Measurements from ENCODE around the gene IGBP1.
"Not testable (repeated sequence)": the region's sequence is repeated elsewhere in the genome, so short reads cannot be mapped to it uniquely, and the experiment has no call there.

The IGBP1 gene

DNA sequence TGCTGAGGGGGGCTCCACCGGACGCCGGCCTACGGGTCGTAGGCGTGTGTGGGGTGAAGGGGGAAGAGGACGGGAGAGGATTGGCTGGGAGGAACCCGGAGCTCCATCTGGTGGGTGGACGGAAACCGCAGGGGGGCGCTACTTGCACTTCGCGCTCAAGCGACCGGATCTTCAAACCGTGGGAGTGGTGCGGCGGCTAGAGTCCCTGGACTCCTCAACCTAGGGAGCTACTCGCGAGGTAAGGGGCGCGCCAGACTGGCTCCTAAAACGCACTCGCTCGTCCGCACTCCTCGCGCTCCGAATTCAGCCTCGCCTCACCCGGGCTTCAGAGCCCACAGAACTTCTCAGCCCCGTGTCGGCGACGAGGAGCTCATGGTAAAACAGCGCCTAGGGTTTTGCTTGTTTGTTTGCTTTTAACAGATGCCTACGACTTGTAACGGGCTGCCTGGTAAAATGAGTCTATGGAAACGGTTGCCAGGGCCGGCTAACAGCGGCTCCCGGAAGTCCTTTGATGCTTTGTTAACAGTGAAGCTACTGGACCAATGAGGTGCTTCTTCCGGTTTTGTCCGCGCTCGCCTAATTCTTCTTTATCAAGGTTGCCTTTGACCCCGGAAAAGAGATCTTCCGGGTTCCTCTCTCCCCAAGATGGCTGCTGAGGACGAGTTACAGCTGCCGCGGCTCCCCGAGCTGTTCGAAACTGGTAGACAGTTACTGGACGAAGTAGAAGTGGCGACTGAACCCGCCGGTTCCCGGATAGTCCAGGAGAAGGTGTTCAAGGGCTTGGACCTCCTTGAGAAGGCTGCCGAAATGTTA is at the start of gene IGBP1:
IGBP1 (plus strand) TSS at position 145 of the 813 bp plus-strand sequence; CDS start at position 646, 501 bp downstream.
- DNase-seq (ENCODE audit: low spot score) = peak; percentile 82

DNA sequence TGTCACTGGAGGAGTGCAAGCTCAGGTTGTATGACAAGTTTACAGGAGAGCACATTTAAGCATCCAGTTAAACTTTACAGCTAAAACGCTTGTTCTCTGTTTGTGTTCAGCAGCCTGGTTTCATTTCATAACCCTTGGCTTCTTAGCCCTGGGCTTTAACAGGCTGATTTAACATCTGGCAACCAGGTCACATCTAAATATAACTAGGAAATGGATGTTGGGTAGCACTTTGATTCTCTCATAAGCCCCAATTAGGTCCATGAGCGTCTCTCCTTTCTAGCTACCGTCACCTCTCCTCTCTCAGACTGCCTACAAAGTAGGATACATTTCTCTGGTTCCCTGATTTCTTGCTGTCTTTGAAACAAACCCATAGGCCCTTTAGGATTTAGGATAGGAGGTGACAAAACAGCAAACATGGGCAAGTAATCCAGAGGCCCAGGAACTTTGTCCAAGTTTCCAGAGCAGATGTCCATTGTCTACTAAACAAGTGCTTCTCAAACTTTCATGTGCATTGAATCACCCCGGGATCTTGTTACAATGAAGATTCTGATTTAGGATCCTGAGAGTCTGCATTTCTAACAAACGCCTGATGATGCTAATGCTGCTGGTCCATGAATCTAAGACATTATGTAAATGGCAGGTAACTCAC is 48.5 kb upstream of the IGBP1 start:
- no peak for DNase-seq (ENCODE audit: low spot score)

DNA sequence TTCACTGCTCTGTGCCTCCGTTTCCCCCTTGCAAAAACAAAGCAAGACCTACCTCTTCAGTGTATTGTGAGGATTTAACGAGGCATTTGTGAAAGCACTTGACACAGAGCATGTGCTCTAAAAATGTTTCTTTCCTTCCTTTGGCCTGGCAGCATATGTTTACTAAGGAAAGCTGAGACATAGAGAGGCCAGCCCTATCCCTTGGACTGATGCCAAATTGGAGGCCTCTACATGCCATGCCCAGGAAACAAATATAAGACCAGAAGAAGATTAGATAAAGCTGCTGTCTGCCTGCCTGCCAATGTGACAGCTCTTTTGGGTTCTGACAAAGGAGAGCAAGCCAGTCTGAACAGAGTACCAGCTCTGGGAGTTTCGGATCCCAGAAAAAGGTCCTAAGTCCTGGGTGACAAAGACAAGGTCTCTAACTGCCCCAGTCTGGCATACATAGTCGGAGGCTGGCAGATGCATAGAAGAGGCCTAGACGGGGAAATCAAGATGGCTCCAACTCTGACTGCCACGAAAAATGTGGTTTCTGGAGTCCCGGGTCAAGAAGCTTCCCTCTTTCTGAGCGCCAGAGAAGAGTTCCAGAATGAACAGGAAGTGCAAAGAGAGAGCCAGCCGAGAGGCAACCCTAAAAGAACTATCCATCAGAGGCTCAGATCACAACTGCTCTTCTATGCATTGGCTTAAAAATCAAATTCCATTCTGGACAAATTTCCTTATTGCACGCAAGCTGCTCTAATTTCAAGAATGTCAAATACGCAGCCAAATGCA is 45.2 kb upstream of the IGBP1 start:
- DNase-seq (ENCODE audit: low spot score) = no peak

DNA sequence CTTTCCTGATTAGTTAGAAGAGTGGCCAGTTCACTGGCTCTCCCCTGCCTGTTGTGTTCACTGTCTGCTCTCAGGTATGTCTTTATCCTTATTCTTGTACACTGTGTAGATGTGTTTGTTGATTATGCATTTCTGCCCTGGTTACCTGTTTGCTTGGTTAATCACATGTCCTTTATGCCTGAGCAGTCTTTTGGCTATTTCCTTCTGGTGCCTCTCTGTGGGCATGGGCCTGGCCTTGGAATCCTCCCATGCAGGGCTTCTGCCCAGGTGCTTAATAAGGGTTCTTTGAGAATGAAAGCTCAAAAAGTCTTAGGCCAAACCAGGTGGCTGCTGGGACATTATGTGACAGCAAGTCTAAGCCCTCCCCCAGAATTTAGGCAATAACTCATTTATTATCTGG is 44.5 kb upstream of the IGBP1 start:
- no peak for DNase-seq (ENCODE audit: low spot score)

DNA sequence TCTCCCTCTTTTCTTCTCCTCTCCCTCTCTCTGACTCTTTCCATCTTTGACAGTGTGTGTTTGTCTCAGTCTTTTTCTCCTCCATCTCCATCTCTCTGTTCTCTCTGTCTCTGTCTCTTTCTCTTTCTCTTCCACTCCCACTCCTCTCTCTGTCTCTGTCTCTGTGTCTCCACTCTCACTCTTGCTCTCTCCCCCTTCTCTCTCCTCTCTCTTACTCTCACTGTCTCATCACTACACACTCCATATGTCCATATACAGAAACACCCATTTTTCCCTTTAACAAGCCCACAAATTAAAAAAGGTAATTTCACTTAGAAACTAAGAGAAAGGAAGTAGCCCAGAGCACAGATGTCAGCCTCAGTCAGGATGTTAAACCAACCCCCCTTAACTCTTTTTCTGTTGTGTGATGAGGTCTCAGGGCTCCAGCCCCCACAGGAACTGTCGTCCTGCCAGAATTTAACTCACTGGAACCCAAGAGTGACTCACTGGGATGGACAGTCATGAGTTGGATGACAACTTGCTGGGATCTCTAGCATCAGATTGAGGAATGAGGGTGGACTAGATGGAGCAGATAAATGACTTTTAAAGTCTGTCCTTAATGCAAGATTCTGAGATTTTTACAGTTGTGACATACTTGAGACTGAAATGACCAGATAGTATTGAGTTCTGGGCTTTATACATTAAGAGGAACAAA is 43.5 kb upstream of the IGBP1 start:
- DNase-seq (ENCODE audit: low spot score) = no peak

DNA sequence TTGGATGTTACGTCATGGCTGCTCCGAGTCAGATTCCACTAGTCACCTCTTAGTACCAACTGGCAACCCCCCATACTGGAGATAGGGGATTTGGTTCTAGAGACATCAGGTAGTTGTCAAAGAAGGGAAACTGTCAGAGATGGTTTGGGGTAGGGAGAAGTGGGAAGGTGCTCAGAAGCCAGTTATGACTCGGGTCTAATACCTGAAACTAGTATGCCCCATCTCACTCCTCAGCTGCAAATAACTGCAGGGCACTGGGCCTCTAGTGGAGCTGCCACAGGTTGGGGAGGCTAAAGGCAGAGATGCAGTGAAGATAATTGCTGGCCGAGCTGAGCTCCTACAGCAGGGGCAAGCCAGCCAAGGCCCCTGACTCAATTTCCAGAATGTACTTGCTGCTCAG is 41.0 kb upstream of the IGBP1 start:
- no peak for DNase-seq (ENCODE audit: low spot score)

DNA sequence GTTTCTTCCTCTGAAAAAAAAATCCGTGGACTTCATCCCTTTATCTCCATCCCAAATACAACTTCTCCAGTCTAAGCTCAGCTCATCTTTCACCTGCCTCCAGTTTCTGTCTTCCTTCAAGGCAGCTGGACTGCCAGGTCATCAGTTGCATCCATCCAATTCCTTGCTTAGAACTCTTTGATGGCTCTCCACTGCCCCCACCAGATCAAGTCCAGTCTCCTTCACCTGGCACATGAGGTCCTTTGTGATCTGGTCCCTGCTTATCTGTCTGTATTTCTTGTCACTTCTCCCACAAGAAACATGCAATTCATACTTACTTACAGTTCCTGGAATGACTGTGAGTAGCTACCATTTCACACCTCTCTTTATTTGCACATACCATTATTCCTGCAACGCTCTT is 37.2 kb upstream of the IGBP1 start:
- no peak for DNase-seq (ENCODE audit: low spot score)

DNA sequence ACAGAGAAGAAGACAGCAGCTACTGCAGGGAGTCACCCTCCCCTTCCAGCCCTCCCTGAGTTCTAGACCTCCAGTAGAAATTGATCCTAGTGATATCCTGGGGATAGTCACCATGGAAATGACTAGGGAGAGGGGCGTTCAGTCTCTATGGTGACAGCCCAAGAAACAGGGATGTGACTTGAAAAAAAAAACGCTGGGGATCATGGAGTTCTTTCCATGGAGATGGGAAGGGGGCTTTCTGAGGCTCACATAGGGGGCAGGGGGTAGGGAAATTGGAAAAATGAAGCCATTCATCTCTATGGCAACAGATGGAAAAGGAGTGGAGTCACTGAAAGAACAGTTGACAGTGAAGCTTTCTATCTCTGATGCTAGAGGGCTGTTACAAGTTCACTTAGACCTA is 28.0 kb upstream of the IGBP1 start:
- DNase-seq (ENCODE audit: low spot score) = no peak

DNA sequence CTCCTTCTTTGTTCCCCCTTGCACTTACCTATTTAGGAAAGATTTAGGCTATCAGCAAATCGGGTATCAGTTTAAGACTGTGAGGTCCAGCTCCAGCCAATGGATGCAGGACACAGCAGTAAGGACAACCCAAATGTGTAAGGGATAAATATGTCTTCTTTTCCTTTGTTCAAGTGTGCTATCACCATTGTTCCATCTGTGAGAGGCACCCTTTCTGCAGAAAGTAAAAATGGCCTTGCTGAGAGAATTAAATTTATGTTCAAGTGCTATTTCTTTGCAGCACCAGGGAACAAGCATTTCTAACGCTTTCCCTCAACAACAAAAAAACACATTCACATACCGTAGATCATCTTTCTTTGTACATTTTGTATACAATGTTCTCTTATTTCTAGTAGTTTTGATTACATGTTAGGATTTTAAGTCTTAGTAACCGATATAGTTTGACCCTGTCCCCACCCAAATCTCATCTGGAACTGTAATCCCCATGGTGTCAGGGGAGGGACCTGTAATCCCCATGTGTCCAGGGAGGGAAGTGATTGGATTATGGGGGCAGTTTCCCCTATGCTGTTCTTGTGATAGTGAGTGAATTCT is 21.7 kb upstream of the IGBP1 start:
- not testable (repeated sequence) for DNase-seq (ENCODE audit: low spot score)

DNA sequence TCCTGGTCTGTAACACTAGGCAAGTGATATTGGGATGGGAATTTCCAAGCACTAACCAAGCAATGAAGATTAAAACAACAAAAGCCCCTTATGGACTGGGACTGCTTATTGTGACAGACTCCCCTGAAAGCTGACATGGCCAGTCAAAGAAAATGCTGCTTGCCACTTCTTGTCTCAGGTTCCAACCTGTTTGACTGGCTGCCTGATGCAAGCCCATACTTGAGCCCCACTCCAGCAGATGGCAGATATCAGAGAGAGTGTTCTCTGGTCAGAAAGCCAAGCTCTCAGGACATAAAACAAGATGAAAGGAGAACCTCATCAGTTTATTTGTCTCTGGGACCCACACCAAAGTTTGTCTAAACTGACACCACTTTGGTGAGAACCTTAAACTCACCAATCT is 15.5 kb upstream of the IGBP1 start:
- DNase-seq (ENCODE audit: low spot score) = no peak

DNA sequence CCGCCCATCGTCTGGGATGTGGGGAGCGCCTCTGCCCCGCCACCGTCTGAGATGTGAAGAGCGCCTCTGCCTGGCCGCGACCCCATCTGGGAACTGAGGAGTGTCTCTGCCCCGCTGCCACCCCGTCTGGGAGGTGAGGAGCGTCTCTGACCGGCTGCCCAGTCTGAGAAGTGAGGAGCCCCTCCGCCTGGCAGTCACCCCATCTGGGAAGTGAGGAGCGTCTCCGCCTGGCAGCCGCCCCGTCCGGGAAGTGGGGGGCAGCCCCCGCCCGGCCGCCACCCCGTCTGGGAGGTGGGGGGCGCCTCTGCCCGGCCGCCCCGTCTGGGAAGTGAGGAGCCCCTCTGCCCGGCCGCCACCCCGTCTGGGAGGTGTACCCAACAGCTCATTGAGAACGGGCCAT is 10.2 kb upstream of the IGBP1 start:
- DNase-seq (ENCODE audit: low spot score) = not testable (repeated sequence)

DNA sequence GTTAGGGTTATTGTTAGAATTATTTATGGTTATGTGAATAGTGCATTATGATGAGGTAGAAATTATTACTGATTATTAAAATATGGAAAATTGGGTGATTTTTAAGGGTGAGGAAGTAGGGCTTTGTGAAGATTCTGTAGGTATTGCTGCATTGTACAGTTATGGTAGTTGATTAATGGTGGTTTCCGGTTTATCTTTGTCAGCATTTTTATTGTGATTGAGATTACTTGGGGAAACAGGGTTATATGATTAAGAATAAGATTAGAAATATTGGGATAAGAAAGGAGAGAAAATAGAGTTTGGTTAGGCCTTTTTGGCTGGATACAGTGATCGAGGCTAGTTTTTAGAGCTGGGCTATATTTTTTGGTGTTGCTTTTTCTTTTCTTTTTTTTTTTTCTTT is 8.6 kb upstream of the IGBP1 start:
- no peak for DNase-seq (ENCODE audit: low spot score)

DNA sequence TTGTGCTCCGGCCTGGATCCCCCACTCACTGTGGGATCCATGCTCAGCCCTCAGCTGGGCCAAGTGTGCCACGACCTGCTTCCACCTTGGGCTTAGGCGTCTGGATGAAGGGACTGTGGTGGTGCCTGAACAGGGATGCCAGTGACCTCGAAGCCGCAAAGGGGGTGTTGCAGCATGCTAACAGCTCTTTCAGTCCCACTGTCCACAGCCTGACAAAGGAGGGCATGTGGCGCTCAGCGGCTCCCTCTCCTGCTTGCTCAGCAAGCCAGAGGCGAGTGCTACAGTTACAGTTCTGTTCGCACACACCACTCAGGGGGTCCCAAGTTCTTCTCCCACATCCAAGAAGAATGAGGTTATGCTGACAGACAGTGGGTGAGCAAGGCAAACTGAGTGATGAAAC is 5.2 kb upstream of the IGBP1 start:
- no peak for DNase-seq (ENCODE audit: low spot score)

DNA sequence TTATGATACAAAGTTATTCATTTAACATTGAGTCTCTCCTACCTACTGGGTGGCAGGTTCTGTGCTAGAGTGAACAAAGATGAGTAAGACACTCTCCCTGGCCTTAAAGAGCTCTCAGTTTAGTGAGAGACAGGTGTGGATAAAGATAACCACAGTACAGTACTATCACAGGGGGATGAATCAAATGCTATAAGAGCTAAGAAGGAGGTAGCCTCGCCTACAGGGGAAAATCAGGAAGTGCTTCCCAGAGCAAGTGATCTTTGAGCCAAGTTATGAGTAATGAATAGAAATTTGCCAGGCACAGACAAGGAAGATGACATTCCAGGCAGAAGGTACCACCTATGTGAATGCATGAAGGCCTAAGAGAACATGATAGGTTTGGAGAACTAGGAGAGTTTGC is 3.4 kb upstream of the IGBP1 start:
- DNase-seq (ENCODE audit: low spot score) = no peak

DNA sequence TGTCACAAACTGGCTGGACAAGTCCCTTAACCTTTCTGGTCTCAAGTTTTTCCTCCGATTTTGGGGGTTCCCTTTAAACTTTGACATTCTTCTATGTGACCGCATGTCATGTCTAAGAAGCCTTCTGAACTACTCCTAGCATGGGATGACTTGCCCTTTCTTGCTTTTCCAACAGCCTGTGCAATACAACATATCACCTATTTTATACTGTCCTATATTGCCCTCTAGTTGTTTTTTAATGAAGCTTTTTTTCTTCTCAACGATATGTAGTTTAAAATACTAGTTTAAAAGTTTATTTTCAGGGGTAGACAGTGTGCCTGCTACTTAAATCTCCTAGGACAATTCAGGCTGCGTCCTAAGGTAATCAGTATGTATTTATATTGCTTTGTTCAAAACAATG is 1.0 kb upstream of the IGBP1 start:
- DNase-seq (ENCODE audit: low spot score) = no peak

DNA sequence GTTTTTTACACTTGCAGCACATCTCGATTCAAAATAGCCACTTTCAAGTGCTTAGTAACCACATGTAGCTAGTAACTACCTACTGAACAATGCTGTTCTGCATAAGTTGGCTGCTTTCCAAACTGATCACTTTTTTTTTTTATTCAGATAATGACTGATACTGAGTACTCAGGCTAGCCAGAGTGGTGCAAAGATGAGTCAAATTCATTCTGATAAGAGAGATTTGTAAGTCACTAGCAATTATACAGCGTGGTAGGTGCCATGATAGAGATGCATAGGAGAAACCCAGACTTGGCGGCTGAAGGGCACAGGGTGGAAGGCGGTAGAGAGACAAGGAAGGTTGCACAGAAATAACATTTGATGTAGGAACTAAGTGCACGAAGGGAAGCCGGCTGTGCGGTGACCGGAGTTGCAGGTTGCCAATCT is 357 bp upstream of the IGBP1 start:
- DNase-seq (ENCODE audit: low spot score) = peak; percentile 63

DNA sequence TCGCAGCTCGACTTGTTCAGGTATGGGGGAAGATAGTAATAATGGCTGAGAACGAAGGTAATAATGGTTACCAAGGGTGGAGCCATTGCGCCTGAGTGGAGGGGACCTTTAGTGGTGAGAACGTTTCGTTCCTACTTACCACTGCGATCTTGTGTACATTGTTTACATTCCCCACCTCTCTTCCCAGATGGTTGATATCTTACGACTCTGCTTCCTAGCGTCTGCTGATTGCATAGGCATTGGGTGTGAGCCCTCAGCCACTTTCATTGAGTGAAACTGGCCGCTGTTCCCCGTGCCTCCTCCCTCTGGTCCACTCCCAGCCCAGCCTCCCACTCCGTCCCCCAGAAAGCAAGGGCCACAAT is 850 bp downstream of the IGBP1 start:
- peak; percentile 0 for DNase-seq (ENCODE audit: low spot score)

DNA sequence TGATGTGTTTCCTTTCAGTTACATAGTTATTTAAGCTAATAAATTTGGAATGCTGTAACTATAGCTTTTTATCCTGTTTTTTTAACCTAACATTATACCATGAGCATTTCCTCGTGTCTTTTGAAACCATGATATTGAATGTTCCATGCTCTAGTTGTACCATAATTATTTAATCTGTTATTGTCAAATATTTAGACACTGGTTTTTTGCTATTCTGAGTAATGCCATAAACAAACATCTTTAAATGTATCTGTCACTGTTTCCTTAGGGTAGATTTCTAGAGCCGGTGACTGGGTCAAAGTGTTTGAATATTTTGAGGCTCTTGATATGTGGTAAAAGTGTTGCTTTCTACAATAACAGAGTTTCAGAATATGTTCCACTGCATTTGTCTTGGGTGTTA is 5.4 kb downstream of the IGBP1 start:
- DNase-seq (ENCODE audit: low spot score) = no peak

DNA sequence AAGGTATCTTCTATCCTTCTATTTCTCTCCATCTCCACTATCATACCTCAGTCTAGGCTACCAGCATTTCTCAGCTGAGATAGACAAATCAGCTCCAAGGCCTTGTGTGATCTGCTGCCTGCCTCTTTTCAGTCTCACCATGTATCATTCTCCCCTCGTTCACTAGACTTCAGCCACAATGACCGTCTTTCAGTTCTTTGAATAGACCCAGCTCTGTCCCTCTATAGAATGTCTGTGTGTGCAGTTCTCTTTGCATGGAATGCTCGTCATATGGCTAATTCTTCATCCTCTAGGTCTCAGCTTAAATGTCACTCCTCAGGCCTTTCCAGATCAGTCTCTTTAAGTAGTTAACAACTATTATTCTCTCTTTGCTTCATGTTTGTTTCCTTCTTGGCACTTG is 6.5 kb downstream of the IGBP1 start:
- no peak for DNase-seq (ENCODE audit: low spot score)

DNA sequence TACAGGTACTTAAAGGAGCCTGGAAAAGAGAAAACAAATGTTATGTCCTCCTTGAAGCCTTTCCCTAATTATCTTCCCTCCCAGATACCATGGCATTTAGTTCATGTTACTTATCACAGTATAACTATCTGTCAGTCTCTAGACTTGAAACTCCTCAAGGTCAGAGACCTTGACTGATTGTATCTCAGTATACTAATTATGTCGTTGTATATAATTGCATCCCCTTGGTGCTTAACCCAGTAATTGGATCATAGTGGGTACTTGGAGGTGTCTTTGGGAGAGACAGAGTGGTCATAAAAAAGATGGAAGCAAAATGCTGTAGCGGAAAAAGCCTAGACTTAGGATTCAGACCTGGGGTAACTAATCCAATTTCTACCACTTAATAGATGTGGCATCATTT is 8.1 kb downstream of the IGBP1 start:
- DNase-seq (ENCODE audit: low spot score) = no peak

DNA sequence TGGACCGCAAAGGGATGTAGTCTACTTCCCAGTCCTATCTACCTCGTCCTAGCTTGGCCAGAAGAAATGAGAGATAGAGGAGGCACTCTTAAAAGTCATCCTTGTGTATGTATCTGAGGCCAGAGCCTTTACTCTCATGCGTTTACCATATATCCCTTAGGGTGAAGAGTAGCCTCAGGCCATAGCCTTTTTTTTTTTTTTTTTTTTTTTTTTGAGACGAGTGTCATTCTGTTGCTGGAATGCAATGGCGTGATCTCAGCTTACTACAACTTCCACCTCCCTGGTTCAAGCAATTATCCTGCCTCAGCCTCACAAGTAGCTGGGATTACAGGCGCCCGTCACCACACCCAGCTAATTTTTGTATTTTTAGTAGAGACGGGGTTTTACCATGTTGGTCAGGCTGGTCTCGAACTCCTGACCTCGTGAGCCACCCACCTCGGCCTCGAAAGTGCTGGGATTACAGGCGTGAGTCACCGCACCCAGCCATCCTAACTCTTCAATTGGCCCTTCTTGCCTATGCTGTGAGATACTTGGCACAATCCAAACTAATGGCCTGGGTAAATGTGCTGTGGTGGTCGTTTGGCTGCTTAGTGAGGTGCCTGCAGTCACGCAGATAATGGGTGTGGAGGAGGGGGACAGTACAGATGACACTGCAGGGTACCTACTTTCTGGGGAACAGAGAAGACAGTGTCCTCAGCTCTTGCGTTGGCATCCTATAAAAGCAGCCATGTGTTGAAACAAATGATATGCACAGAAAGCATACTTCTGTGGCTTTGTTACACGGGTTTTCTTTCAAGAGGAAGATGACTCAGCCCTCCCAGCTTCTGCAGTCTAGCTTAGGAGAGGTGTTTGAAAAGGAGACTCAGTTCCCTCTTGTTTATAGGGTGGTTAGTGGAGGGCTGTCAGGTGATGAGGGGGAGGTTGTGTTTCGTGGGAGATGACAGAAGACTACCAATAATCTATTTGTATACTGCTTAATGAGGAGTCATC is 33.6 kb downstream of the IGBP1 start:
- DNase-seq (ENCODE audit: low spot score) = no peak
